A549 treated with ZK216348 at 1 μM for 4 hours (cell line): ENCODE measurements around the gene LCE1F. TPM values are rescaled to one million over a fixed set of nuclear protein-coding genes. Genes with fewer than 3 reads are reported as not detected.

Experiments
- total RNA-seq: library from RNA; stranded (reverse); fragments of 200-300 nt; extraction: Qiagen RNA extraction; gene quantifications from 5 replicates; pipeline ENCODE4 v1.2.3, GENCODE V29; 2022; ENCODE audit warnings: low read depth

LCE1F gene
- not detected in 5 replicates for total RNA-seq

GRCh38 chr1:152774875-152775274 lies at the start of gene LCE1F:
Gene LCE1F, plus strand, starts transcription at chr1:152775140. Its CDS starts 1,232 bp downstream, at chr1:152776372.

GRCh38 chr1:152757747-152758146 lies 17.2 kb upstream of the LCE1F start, which contains the start of gene KPRP:
Gene KPRP, plus strand, starts transcription at chr1:152758025. Its CDS starts 1,564 bp downstream, at chr1:152759589.

DNA sequence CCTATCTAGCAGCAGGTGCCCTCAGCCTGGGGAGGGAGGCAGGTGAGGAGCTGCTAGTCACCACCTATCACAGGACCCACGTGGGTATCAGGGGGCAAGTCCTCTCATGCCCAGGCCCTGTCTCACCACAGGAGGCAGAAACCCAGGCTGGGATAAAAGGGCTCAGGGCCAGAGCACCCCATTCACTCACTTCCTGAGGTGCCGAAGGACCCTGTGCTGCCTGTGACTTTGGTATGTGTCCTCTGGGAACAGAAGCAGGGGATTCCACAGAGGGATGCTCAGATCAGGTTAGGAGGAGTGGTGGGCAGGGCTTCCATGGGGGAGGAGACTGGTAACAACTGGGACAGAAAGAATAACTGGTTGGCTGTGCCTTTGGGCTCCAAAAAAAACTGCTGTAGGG lies 11.1 kb downstream of the LCE1F start, which contains the start of gene LCE1E:
TSS of gene LCE1E (plus strand) at position 181 of the 400 bp plus-strand sequence. CDS start 1,043 bp downstream, outside the sequence.

DNA sequence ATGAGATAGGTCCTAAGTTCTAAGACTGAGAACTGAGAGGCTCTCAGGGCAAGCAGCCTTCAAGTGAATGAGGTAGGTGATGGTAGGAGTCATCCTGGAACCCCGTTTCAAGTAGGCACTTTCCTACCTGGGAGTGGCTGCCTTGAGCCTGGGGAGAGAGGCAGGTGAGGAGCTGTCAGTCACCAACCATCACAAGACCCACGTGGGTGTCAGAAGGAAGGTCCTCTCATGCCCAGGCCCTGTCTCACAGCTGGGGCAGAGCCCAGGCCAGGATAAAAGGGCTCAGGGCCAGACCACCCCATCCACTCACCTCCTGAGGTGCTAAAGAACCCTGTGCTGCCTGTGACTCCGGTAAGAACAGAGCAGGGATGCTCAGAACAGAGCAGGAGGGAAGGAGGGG lies 21.5 kb downstream of the LCE1F start, which contains the start of gene LCE1D:
TSS of gene LCE1D (plus strand) at position 301 of the 400 bp plus-strand sequence. CDS start 1,074 bp downstream, outside the sequence.

DNA sequence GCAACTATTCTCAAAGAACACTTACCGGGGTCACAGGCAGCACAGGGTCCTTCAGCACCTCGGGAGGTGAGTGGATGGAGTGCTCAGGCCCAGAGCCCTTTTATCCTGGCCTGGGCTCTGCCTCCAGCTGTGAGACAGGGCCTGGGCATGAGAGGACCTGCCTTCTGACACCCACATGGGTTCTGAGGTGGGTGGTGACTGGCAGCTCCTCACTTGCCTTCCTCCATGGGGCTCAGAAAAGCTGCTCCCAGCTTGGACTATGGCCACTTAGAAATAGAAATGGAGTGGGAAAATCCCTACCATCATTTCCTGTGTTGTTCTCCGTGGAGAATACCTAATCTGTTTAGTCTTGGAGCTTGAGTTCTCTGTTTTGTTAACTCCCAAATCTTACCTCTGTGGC lies 31.6 kb downstream of the LCE1F start, which contains the start of gene LCE1C:
TSS of gene LCE1C (minus strand) at position 76 of the 400 bp plus-strand sequence. CDS start 1,173 bp downstream, outside the sequence.

DNA sequence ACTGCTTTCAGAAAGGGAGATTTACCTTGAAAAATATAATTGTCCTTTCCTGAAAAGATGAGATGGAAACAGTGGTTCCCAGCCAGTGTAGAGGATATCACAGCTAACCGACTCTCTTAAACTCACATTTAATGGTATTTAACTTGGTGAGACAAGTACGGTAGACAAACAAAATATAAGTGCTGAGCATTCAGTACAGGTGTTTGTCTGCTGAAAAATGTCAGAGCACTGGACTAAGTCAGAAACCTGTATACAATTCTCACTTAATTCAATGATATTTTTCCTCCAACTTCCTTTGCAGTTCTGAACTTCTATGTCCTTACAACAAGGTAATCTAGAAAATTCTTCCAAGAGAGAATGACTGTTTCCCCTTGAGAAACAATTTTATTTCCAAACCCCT lies 36.7 kb downstream of the LCE1F start, which contains the start of gene LCE1B:
TSS of gene LCE1B (plus strand) at position 301 of the 400 bp plus-strand sequence. CDS start 476 bp downstream, outside the sequence.

Other genes with a start within 250 kb of the LCE1F start
- gene LCE3E, start 208.4 kb upstream of the LCE1F start, total RNA-seq, result 0.27 to 0.31 TPM in 2 of 5 replicates, not detected in the others
- gene LCE3D, start 194.6 kb upstream of the LCE1F start, total RNA-seq, result 0.82 to 1.8 TPM (median 1.3 TPM) in 5 replicates
- gene LCE3C, start 174.9 kb upstream of the LCE1F start, total RNA-seq, result not detected in 5 replicates
- not detected in 5 replicates for gene LCE3B, start 161.3 kb upstream of the LCE1F start, total RNA-seq
- not detected in 5 replicates for gene LCE3A, start 152.0 kb upstream of the LCE1F start, total RNA-seq
- gene LCE2D, start 111.8 kb upstream of the LCE1F start, total RNA-seq, result not detected in 5 replicates
- not detected in 5 replicates for gene LCE2C, start 99.9 kb upstream of the LCE1F start, total RNA-seq
- not detected in 5 replicates for gene LCE2B, start 89.0 kb upstream of the LCE1F start, total RNA-seq
- not detected in 5 replicates for gene LCE2A, start 76.8 kb upstream of the LCE1F start, total RNA-seq
- gene LCE4A, start 67.0 kb upstream of the LCE1F start, total RNA-seq, result not detected in 5 replicates
- gene KPRP, start 17.1 kb upstream of the LCE1F start, total RNA-seq, result not detected in 5 replicates
- not detected in 5 replicates for gene LCE1E, start 11.1 kb downstream of the LCE1F start, total RNA-seq
- gene LCE1D, start 21.6 kb downstream of the LCE1F start, total RNA-seq, result not detected in 5 replicates
- gene LCE1C, start 31.5 kb downstream of the LCE1F start, total RNA-seq, result not detected in 5 replicates
- not detected in 5 replicates for gene LCE1B, start 36.8 kb downstream of the LCE1F start, total RNA-seq
- not detected in 5 replicates for gene LCE1A, start 52.3 kb downstream of the LCE1F start, total RNA-seq
- gene LCE6A, start 67.7 kb downstream of the LCE1F start, total RNA-seq, result not detected in 5 replicates
- gene LCE7A, start 84.9 kb downstream of the LCE1F start, total RNA-seq, result not detected in 5 replicates
- not detected in 5 replicates for gene SMCP, start 103.2 kb downstream of the LCE1F start, total RNA-seq
- gene IVL, start 133.4 kb downstream of the LCE1F start, total RNA-seq, result 0.15 TPM in 1 of 5 replicates, not detected in the others
- not detected in 5 replicates for gene SPRR5, start 172.1 kb downstream of the LCE1F start, total RNA-seq
- gene SPRR4, start 195.5 kb downstream of the LCE1F start, total RNA-seq, result not detected in 5 replicates
- gene SPRR1A, start 208.9 kb downstream of the LCE1F start, total RNA-seq, result not detected in 5 replicates
- gene SPRR3, start 226.6 kb downstream of the LCE1F start, total RNA-seq, result not detected in 5 replicates